Measurements from ENCODE around the gene TPCN1.

Gene TPCN1

DNA sequence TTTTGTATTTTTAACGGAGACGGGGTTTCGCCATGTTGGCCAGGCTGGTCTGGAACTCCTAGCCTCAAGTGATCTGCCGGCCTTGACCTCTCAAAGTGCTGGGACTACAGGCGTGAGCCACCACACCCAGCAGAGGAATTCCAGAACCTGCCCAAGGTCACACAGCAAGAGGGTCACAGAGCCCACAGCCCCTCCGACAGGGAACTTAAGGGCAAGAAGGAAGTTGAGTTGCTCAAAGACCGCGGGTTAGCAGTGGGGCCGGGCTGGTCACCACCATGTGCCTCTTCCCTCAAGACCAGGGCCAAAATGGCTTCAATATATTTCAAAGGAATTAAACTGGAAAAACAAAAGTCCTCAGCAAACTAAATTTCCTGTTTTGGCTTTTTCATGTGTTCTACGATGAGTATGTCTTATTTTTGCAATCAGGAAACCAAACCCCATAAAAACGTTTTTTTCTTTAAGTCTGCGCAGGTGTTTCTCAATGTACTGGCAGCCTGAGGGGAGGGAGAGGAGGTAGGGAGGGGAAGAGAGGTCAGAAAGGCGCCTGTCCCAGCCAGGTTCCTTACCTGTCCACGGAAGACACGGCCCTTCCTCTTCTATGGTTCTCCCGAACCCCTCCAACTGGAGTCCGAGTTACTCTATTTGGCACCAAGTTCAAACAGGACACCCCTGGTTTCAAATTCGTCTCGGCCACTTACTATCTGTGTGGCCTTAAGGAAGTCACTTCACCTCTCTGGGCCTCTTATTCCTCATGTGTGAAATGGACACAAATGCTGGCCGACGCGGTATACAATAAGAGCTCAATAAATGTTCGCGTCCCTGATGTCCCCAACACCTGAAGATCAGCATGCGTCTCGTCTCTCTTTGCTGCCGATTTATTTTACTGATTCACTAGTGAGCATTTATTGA is 112.9 kb downstream of the TPCN1 start:
- no peak for DNase-seq (ENCODE audit: low read depth in 2 of 2)

DNA sequence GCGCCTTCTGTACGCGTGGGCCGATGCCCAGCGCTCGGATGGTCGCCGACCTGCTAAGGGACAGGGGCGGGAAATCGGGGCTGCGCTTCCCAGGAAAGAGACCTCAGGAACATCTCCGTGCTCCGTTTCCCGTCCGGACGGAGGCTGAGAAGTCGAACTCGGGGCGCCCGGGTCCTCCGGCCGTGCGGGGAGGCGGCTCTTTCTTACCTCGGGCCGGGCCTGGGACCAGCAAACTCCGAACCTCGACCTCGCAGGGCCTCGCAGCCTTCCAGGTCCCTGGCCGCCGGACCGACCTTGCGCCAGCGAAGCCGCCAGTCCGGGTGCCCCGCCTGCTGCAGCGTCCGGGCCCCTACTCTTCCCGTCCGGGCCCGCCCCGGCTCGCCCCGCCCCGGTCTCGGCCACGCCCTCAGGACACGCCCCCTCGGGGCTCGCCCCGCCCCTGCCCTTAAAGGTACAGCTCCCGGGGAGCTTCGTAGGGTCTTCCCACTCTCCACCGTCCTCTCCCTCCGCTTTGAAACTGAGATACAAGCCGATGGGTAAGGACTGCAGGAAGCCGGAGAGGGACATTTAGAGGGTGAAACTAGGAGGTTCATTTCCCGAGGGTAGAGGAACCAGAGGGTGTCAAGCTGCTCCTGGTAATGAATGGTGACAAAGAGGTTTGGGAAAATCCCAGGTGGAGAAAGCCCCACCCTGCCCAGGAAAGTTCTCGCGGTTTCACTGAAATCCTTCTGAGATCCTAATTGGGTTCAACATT is 113.7 kb downstream of the TPCN1 start, which contains the start of gene SLC8B1:
Gene SLC8B1 (minus strand): TSS at position 324 of the 754 bp plus-strand sequence. CDS start 2,231 bp downstream, outside the sequence.
- DNase-seq (ENCODE audit: low read depth in 2 of 2): peak; percentile 80 to 84

DNA sequence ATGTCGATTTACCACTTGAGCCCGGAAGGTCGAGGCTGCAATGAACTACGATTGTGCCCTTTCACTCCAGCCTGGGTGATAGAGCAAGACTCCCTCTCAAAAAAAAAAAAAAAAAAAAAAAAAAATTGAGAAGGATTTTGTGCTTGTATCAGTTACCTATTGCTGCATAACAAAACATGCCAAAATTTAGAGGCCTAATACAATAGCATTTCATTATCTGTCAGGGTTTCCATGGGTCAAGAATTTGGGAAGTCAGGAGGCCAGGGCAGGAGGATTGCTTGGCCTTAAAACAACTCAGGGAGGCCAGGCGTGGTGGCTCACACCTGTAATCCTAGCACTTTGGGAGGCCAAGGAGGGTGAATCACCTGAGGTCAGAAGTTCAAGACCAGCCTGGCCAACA is 118.3 kb downstream of the TPCN1 start:
- no peak for DNase-seq (ENCODE audit: low read depth in 2 of 2)

DNA sequence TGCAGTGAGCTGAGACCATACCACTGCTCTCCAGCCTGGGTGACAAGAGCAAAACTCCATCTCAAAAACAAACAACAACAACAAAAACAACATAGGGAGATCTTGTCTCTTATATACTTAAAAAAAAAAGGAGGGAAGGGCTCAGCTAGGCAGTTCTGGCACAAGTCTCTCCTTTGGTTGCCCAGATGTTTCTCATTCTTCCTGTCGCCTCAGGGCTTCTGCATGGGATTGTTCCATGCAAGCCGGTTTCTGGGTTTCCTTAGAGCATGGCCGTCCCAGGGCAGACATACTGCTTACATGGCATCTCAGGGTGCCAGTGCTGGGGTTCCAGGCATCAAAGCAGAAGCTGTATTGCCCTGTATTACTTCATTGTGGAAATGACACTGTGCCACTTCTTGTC is 118.8 kb downstream of the TPCN1 start:
- DNase-seq (ENCODE audit: low read depth in 2 of 2): no peak

DNA sequence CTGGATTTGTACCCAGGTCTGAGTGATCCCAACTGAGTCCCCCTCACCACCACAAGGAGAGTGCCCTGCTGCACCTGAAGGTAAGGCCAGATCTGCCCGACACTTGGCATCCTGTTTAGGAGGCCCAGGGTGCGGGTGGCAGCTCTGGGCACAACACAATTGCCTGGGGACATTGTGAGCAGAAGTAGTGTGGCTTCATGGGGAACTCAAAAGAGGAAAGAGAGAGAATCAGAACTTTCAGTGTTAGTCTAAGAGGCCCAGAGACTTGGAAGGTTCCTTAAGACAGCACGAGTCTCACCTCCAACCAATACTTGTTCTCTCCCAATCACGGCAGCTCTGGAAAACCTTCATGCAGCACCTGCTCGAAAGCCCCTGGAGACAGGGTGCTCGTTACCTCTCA is 120.3 kb downstream of the TPCN1 start:
- DNase-seq (ENCODE audit: low read depth in 2 of 2): no peak

DNA sequence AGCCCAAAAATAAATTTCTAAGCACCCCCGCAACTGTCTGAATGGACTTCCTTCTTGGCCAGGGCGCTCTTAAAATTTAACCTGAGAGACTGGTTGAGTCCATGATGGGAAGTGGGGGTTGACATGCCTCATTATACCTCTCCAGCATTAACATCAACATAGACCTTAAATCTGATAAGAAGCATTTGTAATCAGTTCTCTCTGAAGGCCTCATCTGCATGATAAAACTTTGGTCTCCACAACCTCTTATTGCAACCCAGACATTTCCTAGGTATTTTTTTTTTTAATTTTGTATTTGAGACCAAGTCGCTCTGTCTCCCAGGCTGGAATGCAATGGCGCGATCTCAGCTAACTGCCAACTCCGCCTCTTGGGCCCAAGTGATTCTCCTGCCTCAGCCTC is 124.1 kb downstream of the TPCN1 start:
- no peak for DNase-seq (ENCODE audit: low read depth in 2 of 2)

DNA sequence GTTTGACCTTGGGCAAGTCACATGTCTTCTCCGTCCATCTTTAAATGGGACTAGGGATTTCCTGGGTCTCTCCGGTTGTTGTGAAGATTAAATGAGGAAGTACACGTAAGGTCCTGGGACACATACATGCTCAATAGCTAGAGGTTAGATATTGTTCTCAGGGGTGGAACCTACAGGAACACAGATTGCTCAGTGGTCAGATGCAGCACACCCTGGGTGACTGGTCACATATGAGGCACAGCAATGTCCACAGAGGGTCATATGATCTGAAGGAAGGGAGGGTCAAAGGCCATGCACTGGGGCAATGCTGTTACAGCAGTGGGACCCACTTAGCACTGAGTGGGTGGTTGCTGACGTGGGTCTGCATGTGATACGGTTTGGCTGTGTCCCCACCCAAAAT is 125.1 kb downstream of the TPCN1 start:
- DNase-seq (ENCODE audit: low read depth in 2 of 2): no peak

DNA sequence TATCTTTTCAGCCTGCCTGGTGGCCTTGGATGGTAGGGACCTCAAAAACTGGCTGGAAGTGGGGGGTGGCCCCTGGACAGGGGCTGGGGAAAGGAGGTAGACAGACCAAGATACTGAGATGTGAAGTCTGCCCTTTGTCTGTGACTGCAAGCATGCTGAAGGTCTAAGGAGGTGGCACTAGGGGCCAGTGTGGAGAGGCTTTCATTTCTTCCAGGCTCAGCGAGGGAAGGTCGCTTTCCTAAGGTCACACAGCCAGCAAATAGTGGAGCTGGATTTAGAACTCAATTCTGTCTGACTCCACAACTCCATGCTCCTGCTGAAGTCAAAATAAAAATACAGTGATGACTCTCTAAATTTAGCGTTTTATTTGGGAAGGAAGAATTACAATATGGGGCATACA is 125.8 kb downstream of the TPCN1 start:
- no peak for DNase-seq (ENCODE audit: low read depth in 2 of 2)

DNA sequence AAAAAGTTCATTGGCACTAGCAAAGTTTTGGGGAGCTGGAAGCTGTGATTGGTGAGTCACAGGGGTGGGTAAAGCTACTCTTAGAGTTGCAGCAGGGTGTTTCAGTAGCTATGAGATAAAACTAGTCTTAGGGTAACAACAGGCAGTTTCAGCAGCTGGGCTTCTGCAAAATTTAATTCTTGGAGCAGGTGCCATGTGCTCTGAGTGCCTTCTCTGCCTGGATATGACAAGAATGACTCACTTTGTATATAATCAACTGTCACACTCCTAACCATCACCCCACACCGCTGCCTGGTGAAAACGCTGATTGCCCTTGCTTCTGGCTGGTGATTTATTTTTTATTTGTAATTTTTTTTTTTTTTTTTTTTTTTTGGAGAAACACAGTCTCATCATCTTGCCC is 126.6 kb downstream of the TPCN1 start:
- no peak for DNase-seq (ENCODE audit: low read depth in 2 of 2)

Data from stimulated activated CD8-positive, alpha-beta memory T cell treated with anti-CD3 and anti-CD28 coated beads, Interleukin-2, amount 100 ng/mL, for 1 hour (primary cell).